GM13976 (cell line): ENCODE data around the gene TTC7B.

ENCODE experiments used
- DNase-seq: peaks from one replicate; pipeline ENCODE4 v3.0.0; 2012; ENCODE audit warnings: low spot score
- CTCF ChIP-seq: IDR thresholded peaks from 2 replicates; pipeline ENCODE4 v1.5.1; 2012; ENCODE audit warnings: borderline replicate concordance, mild to moderate bottlenecking; ENCODE audit not compliant: insufficient read depth; ENCODE audit errors: extremely low read depth, missing control alignments, control extremely low read depth
- in situ Hi-C: fragments of 300-500 bp; cut with MboI; formaldehyde crosslinking; loops from one replicate; pipeline ENCODE4 v1.12.0; 2022; ENCODE audit warnings: low sequenced_read_pairs, mixed read lengths, inconsistent platforms; ENCODE audit not compliant: unreplicated experiment

TTC7B gene

GRCh38 chr14:90599339-90599738, 216.9 kb downstream of the TTC7B start:
- DNase-seq: no peak
- no peak for TF ChIP-seq CTCF
- in situ Hi-C loops: no loop called here

- in situ Hi-C loops: no loop called here
- DNase-seq: no peak
- no peak for TF ChIP-seq CTCF
These were observed 218.3 kb downstream of the TTC7B start for GRCh38 chr14:90597961-90598360.

- TF ChIP-seq CTCF: no peak
- in situ Hi-C loops: no loop called here
- no peak for DNase-seq
These were observed 219.5 kb downstream of the TTC7B start for GRCh38 chr14:90596733-90597132.

- in situ Hi-C loops: no loop called here
- TF ChIP-seq CTCF: no peak
- no peak for DNase-seq
These were observed 222.8 kb downstream of the TTC7B start for GRCh38 chr14:90593254-90594040.

GRCh38 chr14:90592655-90593054, 223.6 kb downstream of the TTC7B start:
- in situ Hi-C loops: no loop called here
- no peak for DNase-seq
- no peak for TF ChIP-seq CTCF

GRCh38 chr14:90587918-90588317, 228.3 kb downstream of the TTC7B start:
- in situ Hi-C loops: no loop called here
- no peak for TF ChIP-seq CTCF
- DNase-seq: no peak
